Brain pericyte (primary cell): ENCODE results near the gene CBX4.

Experiments
- DNase-seq: peaks from one replicate; pipeline ENCODE4 v3.0.0-alpha.2; 2012; ENCODE audit warnings: low read depth, low spot score

The CBX4 gene

DNA sequence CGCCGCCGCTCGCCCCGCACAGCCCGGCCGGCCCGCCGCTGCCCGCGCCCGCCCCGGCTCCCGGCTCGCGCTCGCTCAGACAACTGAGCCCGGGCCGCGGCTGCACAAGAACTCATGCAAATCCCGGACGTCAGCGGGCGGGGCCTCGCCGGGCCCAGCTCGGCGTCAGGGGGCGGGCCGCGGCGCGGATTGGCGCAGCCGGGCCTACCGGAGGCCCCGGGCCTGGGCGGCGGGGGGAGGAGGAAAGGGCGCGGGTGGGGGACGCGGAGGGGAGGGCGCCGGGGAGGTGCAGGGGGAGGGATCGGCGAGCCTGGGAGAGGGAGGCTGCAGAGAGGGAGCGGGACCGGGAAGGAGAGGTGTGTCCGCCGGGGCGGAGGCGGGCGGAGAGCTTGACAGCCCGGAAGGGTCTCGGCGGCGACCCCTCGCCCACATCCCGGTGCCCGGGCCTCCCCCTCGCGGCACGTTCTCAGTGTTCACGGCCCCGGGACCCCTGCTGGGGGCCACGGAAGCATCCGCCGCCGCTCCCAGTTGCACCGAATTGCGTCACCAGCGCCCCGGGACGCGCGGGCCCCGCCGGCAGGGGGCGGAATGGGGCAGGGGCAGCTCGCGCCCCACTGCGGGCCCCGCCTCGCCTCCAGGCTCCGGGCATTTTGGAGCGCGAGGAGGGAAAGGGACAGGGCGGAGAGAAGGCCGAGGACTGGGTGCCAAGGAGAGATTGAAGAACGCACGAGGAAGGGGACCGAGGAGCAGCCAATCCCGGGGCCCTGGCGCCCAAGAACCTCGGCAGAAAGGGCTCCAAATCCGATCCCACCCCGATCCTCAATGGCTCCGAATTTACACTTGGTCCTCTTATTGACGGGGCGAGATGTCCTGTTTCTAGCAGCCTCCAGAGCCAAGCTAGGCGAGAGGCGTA is at the start of gene CBX4:
TSS of gene CBX4 (minus strand) at position 85 of the 913 bp plus-strand sequence. CDS start 189 bp downstream, outside the sequence.
- no peak for DNase-seq

DNA sequence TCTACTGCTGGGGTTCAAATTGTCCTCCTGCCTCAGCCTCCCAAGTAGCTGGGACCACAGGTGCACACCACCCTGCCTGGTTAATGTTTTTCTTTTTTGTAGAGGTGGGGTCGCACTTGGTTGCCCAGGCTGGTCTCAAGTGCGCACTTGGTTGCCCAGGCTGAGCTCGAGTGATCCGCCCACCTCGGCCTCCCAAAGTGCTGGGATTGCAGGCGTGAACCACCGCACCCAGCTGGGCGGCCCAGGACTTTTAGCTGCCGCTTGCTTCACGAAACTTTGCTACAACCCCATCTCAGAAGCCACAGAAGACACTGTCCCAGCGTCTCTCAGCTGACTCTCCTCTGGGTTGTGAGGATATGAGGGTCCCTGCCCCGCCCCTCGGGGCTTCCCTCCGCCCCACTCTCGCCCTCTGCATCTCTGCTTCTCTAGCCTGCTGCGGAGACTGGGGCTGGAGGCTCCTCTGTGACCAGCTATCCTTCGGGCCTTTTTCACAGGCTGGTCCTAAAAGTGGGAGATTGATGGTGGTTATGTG is 48.8 kb upstream of the CBX4 start:
- DNase-seq = no peak

DNA sequence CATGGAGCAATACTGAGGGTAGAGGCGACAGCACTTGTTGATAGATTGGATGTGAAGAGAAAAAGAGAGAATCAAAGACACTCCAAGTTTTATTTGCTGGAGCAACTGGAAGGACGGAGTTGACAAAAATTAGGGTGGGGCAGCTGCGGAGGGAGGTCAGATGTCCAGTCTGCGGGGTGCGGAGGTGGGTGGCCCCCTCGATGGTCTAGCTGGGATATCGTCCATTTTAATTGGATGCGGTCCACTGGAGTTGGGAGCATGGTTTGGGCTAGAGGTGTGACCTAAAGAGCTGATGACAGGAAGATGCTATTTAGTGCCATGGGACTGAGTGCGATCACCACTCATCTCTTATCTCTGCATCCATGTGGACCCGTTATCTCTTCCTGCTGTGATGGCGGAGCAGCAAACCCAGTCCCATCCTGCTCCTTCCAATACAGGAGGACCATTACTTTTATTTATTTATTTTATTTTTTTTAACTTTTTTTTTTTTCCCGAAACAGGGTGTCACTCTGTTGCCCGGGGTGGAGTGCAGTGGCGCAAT is 48.3 kb upstream of the CBX4 start:
- DNase-seq = no peak

DNA sequence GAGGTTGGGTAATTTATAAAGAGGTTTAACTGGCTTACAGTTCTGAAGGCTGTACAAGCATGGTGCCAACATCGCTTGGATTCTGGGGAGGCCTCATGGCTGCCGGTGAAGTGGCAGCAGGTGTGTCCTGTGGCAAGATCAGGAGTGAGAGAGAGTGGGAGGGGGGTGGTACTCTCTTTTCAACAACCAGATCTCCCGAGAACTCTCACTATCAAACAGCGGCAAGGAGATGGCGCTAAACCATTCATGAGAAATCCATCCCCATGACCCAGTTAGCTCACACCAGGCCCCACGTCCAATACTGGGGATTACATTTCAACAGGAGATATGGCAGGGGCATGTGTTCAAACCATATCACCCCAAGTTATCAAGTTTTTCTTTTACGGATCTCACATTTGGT is 44.0 kb upstream of the CBX4 start:
- DNase-seq = no peak

DNA sequence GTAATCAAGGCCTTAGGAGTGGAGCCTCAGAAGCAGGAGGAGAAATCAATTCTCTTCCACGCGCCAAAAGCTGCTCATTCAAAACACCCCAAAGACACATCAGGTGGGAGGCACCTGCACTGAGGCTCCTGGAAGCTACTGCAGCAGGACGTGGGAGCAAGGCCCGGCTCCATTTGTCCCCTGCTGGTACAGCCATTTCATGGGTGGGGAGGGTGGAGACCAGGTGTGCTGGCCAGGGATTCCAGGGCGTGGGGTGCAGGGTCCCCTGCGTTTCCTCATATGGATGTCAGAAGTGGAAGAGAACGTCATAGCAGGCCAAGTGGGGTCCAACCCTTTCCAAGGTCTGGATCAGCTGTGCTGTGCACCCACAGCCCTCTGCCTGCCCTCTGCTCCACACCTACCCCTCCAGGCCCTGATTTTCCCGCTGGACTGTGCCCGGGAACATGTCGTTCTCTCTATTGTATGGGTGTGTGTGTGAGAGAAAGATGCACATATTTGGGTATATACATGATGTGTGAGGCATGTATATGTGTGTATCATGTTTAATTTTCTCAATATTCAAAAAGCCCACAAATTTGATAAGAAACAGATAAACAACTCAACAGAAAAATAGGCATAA is 39.2 kb upstream of the CBX4 start:
- no peak for DNase-seq

DNA sequence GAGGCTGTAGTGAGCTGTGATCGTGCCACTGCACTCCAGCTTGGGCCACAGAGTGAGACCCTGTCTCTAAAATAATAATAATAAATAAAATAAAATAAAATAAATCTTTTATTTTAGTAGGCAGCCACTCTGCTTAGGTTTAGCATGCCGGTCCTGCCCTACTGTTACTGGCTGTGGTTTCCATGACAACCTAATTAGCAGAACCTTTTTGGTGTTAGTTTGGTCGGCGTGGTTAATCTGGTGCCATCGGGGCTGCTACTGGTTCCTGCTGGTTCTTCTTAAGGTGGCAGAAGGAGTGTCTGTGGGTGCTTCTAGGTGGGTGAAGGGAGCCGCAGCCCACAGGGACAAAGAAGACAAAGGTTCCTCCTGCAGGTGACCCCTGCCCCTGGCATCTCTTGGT is 37.8 kb upstream of the CBX4 start:
- DNase-seq = no peak

DNA sequence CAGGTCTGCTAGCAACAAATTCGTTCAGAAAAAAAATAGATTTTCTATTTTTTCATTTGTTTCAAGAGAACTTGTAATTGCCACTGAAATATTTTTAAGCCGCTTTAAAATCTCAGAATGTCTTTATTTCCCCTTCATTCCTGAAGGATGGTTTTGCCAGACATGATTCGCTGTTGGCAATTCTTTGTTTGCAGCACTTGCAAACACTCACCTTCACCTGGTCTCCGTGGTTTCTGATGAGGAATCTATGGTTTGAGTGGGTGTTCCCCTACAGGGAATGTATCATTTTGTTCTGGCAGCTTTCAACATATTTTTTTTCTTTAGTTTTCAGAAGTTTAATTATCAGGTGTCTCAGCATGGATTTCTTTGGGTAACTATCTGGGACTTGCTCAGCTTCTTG is 36.3 kb upstream of the CBX4 start:
- no peak for DNase-seq

DNA sequence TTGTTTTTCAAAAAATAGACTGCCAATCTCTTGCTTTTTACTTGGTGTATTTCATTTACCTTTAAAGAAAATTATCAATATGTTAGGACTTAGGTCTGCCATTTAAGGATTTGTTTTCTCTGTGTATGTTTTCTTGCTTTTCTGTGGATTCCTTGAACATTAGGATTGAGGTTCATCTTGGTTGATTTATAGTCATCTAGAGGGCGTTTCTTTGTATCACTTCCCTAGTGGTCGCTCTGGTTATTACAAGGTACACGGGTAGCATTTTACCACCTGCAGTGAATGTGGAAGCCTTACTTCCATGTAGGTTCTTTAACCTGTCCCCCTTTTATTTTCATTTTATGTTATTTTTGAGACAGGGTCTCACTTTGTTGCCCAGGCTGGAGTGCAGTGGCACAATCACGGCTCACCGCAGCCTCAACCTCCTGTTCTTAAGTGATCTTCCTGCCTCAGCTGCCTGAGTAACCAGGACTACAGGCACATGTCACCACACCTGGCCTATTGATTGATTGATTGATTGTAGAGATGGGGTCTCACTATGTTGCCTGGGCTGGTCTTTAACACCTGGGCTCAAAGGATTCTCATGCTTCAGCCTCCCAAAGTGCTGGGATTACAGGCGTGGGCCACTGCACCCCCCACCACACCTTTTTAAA is 35.2 kb upstream of the CBX4 start:
- DNase-seq = no peak

DNA sequence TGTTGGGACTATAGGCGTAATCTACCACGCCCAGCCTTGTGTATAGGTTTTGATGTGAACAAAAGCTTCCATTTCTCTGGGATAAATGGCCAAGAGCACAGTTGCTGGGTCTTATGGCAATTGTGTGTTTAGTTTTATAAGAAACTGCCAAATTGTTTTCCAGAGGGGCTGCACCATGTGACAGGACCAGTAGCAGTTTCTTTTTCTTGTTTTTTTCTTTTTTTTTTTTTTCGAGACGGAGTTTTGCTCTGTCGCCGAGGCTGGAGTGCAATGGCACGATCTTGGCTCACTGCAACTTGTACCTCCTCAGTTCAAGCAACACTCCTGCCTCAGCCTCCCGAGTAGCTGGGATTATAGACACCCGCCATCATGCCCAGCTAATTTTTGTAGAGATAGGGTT is 34.3 kb upstream of the CBX4 start:
- no peak for DNase-seq

DNA sequence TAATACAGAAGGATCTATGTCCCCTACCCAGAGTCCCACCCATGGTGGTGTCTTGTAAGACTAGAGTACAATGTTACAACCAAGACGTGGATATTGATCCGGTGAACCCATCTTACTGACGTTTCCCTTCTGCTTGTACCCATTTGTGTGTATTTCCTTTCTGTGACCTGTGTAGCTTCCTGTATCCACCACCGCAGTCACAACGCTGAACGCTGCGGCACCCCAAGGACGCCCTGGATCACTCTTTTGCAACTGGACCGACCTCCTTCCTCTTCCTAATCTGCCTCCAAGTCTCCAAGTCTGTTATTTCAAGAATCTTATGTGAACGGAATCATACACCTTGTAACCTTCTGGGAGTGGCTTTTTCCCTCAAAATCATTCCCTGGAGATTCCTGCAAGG is 33.5 kb upstream of the CBX4 start:
- DNase-seq = no peak

DNA sequence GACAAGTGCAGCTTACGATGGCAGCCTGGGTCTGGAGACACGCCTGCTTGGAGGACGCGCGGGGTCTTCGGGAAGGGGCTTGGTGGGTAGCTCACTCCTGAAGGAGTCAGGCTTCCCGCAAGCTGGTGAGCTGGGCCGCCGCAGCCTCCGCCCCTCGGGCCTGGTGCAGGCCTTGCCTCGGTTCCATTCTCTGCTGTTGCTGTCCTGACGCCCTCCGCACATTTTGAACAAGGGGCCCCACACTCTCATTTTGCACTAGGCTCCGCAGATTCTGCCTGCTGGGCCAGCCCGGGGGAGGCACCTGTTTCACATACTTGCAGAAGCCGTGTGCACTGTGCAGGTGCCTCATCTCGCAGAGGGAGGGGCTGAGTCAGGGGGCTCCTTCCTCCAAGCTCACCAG is 31.9 kb upstream of the CBX4 start:
- no peak for DNase-seq

DNA sequence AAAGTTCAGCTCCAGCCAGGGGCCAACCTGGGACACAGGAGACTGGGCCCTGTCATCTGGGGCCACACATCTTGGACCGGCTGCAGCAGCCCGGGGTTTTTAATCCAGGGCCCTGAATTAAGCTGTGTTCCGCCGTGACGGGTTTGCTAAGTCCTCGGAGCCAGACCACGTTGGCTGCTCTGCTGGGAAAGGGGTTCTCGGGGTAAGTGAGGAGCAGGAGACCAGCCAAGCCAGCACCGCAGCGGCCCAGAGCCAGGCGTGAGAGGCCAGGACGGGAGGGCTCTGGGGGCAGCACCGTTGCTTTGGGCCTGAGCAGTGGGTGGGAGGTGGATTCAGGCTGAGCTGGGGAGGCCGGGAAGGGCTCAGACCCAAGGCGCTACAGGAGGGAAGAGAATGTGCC is 31.3 kb upstream of the CBX4 start:
- no peak for DNase-seq

DNA sequence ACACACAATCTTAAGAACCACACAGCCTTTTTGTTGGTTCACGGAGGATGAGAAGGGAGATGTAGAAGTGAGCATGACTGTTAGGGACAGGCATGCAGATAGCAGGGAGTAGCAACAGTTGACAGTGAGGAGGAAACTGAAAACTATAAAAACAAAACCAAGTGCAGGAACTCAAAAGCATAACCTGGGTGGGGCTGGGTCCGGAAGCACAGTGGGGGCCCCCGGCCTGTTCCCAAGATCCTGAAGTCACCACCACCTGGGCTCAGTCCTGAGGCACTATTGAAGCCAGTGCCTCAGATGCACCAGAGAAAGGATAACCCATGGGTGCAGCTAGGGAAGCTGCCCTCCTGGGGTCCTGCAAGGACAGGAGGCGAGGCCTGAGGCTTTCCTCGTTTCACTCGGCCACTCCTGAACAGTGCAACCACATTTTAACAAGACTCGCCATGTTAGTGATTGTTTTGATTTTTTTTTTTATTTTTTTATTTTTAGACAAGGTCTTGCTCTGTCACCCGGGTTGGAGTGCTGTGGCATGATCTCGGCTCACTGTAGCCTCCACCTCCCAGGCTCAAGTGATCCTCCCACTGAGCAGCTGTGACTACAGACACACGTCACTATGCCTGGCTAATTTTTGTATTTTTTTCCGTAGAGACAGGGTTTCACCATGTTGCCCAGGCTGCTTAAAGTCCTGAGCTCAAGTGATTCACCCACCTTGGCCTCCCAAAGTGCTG is 27.7 kb upstream of the CBX4 start:
- DNase-seq = no peak

DNA sequence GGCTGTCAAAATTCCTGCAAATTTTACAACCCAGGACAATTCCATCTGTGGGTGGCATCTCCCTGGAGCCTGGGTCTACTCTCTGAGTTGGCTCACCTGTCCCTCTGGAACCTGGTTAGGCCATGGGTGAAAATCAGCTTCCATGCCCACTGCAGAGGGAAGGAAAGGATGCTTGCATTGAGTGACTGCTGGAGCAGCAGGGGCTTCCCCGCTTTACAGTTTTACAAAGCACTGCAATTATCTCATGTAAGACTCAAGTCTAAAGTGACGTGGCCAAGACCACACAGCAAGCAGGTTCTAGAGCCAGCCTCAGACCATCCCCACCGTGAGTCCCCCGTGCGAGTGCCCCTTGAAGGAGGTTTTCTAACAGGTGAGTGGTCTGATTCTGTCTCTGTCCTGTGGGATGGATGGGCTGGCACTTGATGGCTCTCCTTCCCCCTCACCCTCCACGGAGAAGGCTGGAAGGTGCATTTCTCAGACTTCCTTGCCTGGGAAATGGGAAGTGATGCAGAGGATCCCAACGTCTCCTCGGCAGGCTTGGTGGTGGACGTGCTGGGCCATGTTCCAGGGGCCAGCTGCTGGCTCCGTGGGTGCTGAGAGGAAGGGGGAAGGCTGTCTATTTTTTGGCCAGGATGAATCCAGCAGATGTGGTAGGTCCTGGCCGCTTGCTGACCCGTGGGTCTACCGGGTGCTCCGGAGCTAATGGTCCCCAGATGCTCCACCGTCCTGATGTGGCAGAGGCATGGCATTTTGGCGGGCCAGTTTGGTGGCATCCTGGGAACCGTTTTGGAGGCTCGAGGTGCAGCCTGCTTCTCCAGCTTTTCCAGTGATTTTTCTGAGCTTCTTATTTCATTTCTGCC is 26.3 kb upstream of the CBX4 start:
- no peak for DNase-seq

DNA sequence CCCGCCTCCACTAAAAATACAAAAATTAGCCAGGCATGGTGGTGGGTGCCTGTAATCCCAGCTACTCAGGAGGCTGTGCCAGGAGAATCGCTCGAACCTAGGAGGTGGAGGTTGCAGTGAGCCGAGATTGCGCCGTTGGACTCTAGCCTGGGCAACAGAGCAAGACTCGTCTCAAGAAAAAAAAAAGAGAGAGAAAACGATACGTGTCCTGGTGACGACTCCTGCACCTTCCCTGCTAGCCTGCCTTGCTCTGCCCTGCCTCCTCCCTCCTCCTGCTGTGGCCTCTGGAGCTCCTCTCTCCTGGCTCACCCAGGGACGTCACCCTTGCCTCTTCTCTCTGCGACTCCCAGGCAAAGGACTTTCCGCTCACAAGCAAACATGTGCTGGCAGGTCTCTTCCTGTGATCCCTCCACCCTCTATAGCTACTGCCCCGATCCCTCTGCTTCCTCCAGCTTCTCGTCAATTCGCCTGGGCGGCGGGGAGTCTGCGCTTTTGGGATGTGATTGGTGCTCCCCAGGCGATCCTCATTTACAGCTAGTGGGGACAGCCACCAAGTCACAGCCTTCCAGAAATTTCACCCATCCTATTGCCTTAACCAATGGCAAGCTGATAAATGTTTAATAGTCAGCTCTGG is 25.5 kb upstream of the CBX4 start:
- no peak for DNase-seq

DNA sequence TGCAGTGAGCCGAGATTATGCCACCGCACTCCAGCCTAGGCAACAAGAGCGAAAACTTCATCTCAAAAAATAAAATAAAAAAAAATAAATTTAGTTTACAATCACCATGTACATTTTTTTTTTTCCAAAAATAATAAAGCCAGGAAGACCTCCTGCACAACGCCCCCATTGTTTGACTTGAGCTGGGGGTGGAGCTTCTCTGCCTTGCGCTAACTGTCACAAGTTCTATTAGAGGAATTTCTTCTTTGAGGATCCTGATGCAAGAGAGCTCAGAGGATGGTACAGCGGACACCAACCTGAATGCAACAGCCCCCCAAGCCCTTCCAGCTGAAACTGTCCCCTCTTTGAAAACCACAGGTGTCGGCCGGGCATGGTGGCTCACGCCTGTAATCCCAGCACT is 24.9 kb upstream of the CBX4 start:
- DNase-seq = no peak

DNA sequence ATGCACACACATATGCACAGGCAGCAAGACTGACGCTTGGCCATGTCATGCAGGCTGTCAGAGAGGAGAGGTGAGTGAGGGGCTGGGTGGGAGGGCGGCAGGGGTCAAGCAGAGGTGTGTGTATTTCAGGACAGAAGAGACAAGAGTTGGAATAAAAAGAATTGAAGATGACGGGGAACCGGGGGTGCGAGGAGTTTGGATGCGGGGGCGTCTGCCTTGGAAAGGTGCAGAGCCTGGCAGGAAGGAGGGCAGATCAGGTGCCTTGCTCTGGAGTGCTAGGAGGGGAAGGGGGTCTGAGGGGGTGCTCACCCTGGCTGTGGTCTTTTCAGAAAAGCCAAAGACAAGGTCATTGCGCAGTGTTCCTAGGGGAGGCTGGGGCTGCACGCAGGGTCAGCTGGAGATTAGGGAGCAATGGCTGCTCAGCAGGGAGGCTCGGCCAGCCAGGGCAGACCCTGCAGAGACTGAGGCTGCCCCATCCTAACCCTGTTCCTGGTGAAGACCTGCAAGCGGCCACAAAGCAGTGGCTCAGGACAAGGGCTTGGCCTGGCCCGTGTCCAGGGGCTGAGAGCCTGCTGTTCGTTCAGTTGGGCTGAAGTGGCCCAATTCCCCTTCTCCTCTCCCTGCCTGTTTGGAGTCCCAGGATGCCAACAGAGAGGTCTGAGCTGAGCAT is 23.7 kb upstream of the CBX4 start:
- DNase-seq = no peak

DNA sequence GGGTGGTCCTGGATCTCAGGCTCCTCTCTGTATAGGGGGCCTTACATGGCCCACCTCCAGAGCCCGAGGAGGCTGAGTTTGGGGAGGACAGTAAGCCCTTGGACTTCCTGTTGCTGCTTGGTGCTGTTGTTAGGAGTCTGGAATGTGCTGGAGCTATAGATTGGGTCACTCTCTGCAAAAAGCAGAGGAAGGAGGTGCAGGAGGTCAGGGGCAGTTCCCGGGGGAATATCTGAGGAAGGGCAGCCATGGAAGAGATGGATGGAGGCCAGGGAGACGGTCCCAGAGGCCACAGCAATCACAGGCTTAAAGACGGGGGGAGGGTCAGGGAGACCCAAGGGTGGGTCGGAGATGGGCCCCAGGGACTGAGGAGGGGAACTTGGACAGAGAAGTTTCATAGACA is 23.0 kb upstream of the CBX4 start:
- no peak for DNase-seq

DNA sequence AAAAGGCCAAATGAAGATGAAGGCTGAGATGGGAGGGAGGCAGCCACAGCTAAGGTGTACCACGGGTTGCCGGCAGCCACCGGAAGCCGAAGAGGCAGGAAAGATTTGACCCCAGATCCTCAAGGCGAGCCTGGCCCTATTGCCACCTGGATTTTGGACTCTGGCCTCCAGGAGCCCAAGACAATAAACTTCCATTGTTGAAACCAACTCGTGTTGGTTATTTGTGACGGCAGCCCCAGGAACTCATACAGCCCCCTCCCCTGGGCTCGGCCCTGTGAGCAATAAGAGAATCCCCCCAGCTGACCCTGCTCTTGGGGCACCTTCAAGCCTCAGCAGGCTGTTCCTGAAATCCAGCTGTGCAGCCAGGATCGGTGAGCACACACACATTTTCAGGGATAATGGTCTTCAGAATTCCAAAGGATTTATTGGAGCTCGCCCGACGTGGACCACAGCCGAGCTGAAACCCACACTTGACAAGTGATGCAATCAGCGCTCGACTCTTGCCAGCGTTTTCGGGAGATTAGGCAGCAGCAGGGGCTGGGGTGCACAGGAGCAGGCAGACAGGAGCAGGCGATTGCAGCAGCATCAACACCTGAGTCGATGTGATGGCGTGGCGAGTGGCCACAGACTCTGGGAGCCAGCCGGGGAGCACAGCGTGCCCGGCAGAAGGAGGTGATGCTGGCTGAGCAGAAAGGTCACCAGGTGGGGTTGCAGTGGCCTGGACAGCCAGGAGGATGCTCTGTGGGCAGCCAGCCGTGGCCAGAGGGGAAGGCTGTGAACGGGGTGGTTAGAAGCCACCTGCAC is 22.4 kb upstream of the CBX4 start:
- no peak for DNase-seq
